GM23248 (cell line): ENCODE results near the gene ZPBP. TPM values are rescaled to one million over a fixed set of nuclear protein-coding genes. Genes with fewer than 3 reads are reported as not detected.

Experiments
- DNase-seq: peaks from one replicate; pipeline ENCODE4 v3.0.0-alpha.2; 2015
- H2AFZ ChIP-seq: fragments of 200-600 bp; sonication (generic); 2 replicates; pipeline ENCODE4 v1.6.1; 2016; ENCODE audit warnings: antibody characterized with exemption
- H3F3A ChIP-seq: fragments of 200-600 bp; sonication (generic); 2 replicates; pipeline ENCODE4 v1.6.1; 2016; ENCODE audit warnings: mild to moderate bottlenecking, antibody characterized with exemption, mixed run types; ENCODE audit not compliant: insufficient read depth
- H3K27ac ChIP-seq: fragments of 200-600 bp; sonication (generic); 2 replicates; pipeline ENCODE4 v1.5.1; 2016; ENCODE audit warnings: mild to moderate bottlenecking
- H3K27me3 ChIP-seq: fragments of 200-600 bp; sonication (generic); replicated peaks from 2 replicates; pipeline ENCODE4 v1.6.1; 2016; ENCODE audit warnings: mild to moderate bottlenecking; ENCODE audit not compliant: insufficient read depth
- H3K36me3 ChIP-seq: fragments of 200-600 bp; sonication (generic); 2 replicates; pipeline ENCODE4 v1.6.1; 2016; ENCODE audit warnings: low read depth, mild to moderate bottlenecking
- H3K4me1 ChIP-seq: fragments of 200-600 bp; sonication (generic); 2 replicates; pipeline ENCODE4 v1.6.1; 2016; ENCODE audit warnings: mild to moderate bottlenecking; ENCODE audit not compliant: insufficient read depth
- H3K4me2 ChIP-seq: fragments of 200-600 bp; sonication (generic); one replicate; pipeline ENCODE4 v1.6.1; 2016; ENCODE audit warnings: mild to moderate bottlenecking; ENCODE audit not compliant: unreplicated experiment
- H3K4me3 ChIP-seq: fragments of 200-600 bp; sonication (generic); 2 replicates; pipeline ENCODE4 v1.5.1; 2016; ENCODE audit warnings: mild to moderate bottlenecking
- H3K79me2 ChIP-seq: fragments of 200-600 bp; sonication (generic); 2 replicates; pipeline ENCODE4 v1.6.1; 2016; ENCODE audit warnings: mild to moderate bottlenecking; ENCODE audit not compliant: insufficient read depth
- H3K9ac ChIP-seq: fragments of 200-600 bp; sonication (generic); 2 replicates; pipeline ENCODE4 v1.6.1; 2016; ENCODE audit warnings: mild to moderate bottlenecking
- H3K9me2 ChIP-seq: fragments of 200-600 bp; sonication (generic); 2 replicates; pipeline ENCODE4 v1.6.1; 2016; ENCODE audit warnings: mixed run types, mild to moderate bottlenecking, moderate library complexity; ENCODE audit not compliant: insufficient read depth
- H3K9me3 ChIP-seq: fragments of 200-600 bp; sonication (generic); one replicate; pipeline ENCODE4 v1.6.1; 2017; ENCODE audit warnings: low read depth
- H4K20me1 ChIP-seq: fragments of 200-600 bp; sonication (generic); 2 replicates; pipeline ENCODE4 v1.6.0; 2016; ENCODE audit not compliant: insufficient read depth
- EZH2 ChIP-seq: fragments of 200-600 bp; sonication (generic); IDR thresholded peaks from 2 replicates; pipeline ENCODE4 v1.6.1; 2018; ENCODE audit warnings: antibody characterized with exemption, mild to moderate bottlenecking; ENCODE audit not compliant: insufficient read depth, poor library complexity, severe bottlenecking
- EZH2phosphoT487 ChIP-seq: fragments of 200-600 bp; sonication (generic); IDR thresholded peaks from 2 replicates; pipeline ENCODE4 v1.6.1; 2018; ENCODE audit warnings: antibody characterized with exemption, moderate library complexity, mild to moderate bottlenecking, low read depth; ENCODE audit not compliant: insufficient read depth
- WGBS, 2 experiments: methylation state at CpG; one replicate each; pipeline ENCODE4 v1.1.6; 2015 to 2017; ENCODE audit warnings: low lambda C conversion rate in 2 of 2, low coverage in 1 of 2; ENCODE audit errors: missing lambda C conversion rate in 2 of 2; 5-methylcytosine and 5-hydroxymethylcytosine counted together
- in situ Hi-C: fragments of 300-500 bp; cut with MboI; formaldehyde crosslinking; loops from 2 replicates; pipeline ENCODE4 v1.15.0; 2020
- polyA plus RNA-seq: library from polyadenylated mRNA; unstranded; fragments of >200 nt; fragmentation: Nextera tagmentation; extraction: Ambion mirVana; gene quantifications from 2 replicates; pipeline ENCODE4 v1.2.1, GENCODE V29; 2016
- total RNA-seq: library from RNA; depleted of rRNA; stranded (reverse); fragments of >200 nt; shearing (Covaris generic); gene quantifications from 2 replicates; pipeline ENCODE4 v1.2.3, GENCODE V29; 2014; rRNA removed

ZPBP gene
- total and polyA plus RNA-seq, 2 experiments from 2014 or later = not detected

- Histone ChIP-seq H2AFZ (no peak overlapping the region), H3K9me3 (no peaks in the 10 kb centered on the region), H3F3A (no peaks in the 10 kb centered on the region), H3K4me2 (no peak overlapping the region), H3K4me1 (no peaks in the 10 kb centered on the region), H4K20me1 (no peaks in the 10 kb centered on the region), H3K36me3 (no peaks in the 10 kb centered on the region), H3K9me2 (no peaks in the 10 kb centered on the region), H3K27ac (no peak overlapping the region), H3K4me3 (no peak overlapping the region), H3K9ac (no peak overlapping the region), H3K27me3 (no peaks in the 10 kb centered on the region), H3K79me2 (no peaks in the 10 kb centered on the region)
- no peak for TF ChIP-seq EZH2
- no peak for TF ChIP-seq EZH2phosphoT487
- 0 to 5% methylated on average over 4 of the region's 4 CpGs for WGBS, 2 experiments
- no peak for DNase-seq
- in situ Hi-C loops = no loop called here
Observed at GRCh38 chr7:49893131-49893530, 199.9 kb downstream of the ZPBP start.

GRCh38 chr7:49892481-49892880 lies 200.6 kb downstream of the ZPBP start:
- Histone ChIP-seq H3F3A (no peaks in the 10 kb centered on the region), H3K4me3 (no peak overlapping the region), H3K4me2 (no peak overlapping the region), H2AFZ (no peak overlapping the region), H3K9me3 (no peaks in the 10 kb centered on the region), H3K27ac (no peak overlapping the region), H3K36me3 (no peaks in the 10 kb centered on the region), H3K27me3 (no peaks in the 10 kb centered on the region), H4K20me1 (no peaks in the 10 kb centered on the region), H3K79me2 (no peaks in the 10 kb centered on the region), H3K4me1 (no peaks in the 10 kb centered on the region), H3K9me2 (no peaks in the 10 kb centered on the region), H3K9ac (no peak overlapping the region)
- TF ChIP-seq EZH2 (no peak), EZH2phosphoT487 (no peak)
- DNase-seq = no peak
- in situ Hi-C loops = no loop called here
- WGBS, 2 experiments = 10 to 14% methylated on average over 2 of the region's 2 CpGs

Other genes starting within 250 kb of the ZPBP start
- gene IKZF1, start 211.5 kb upstream of the ZPBP start, total RNA-seq = not detected in 2 replicates
- gene IKZF1, start 211.5 kb upstream of the ZPBP start, polyA plus RNA-seq = 0.06 TPM in 1 of 2 replicates, not detected in the other